Mucosa of descending colon (tissue), 3 donors: ENCODE measurements around the gene FOXC2. TPM values are rescaled to one million over a fixed set of nuclear protein-coding genes. Genes with fewer than 3 reads are reported as not detected.

Experiments used
- ATAC-seq: fragments of 200-7000 bp; cut with Tn5 transposase; one replicate; pipeline ENCODE4 v1.9.1; 2020; ENCODE audit warnings: mild to moderate bottlenecking, moderate library complexity
- DNase-seq, 3 donors: peaks; one replicate each; pipeline ENCODE4 v3.0.0-alpha.2; 2020
- H3K36me3 ChIP-seq: fragments of 200-600 bp; one replicate; pipeline ENCODE4 v1.8.0; 2021; ENCODE audit warnings: low read depth, mild to moderate bottlenecking
- H3K4me1 ChIP-seq: fragments of 200-600 bp; one replicate; pipeline ENCODE4 v1.8.0; 2021; ENCODE audit warnings: low read depth, mild to moderate bottlenecking
- H3K4me3 ChIP-seq: fragments of 200-600 bp; one replicate; pipeline ENCODE4 v1.8.0; 2021; ENCODE audit warnings: mild to moderate bottlenecking
- H3K9me3 ChIP-seq: fragments of 200-600 bp; one replicate; pipeline ENCODE4 v1.8.0; 2021; ENCODE audit warnings: mild to moderate bottlenecking
- intact Hi-C, 2 donors: fragments of 100-400 bp; cut with DNase I in 1 of 2; cut with micrococcal nuclease in 1 of 2; formaldehyde crosslinking; loops; one replicate each; pipeline versions ENCODE4 v1.11.0 to v1.11.1; 2022; cut with DNase I, micrococcal nuclease
- total RNA-seq, 3 donors: library from RNA; stranded (reverse); fragmentation: NEBNext Ultra II Directional in 2 of 3; extraction: Animal tissue kit (Norgen Biotek cat#: 25700) in 2 of 3; gene quantifications; one replicate each; pipeline versions ENCODE4 v1.2.1 to v1.2.4, GENCODE V29; 2021 to 2023
- TF ChIP-seq, protein P1 (sequence below): fragments of 200-600 bp; IDR thresholded peaks from one replicate; pipeline ENCODE4 v1.8.0; 2022; ENCODE audit warnings: antibody characterized with exemption, mild to moderate bottlenecking
- donor health status: DM: no; HTN: no; CAD: no; lungs with moderate emphysema.
- donor health status: DM: no; HTN: no; CAD: no.
- donor health status: DM: no; HTN: yes; CAD: no.

The FOXC2 gene
- total RNA-seq, 3 donors from 2014 or later: 0.23 to 0.67 (median 0.51) TPM

DNA sequence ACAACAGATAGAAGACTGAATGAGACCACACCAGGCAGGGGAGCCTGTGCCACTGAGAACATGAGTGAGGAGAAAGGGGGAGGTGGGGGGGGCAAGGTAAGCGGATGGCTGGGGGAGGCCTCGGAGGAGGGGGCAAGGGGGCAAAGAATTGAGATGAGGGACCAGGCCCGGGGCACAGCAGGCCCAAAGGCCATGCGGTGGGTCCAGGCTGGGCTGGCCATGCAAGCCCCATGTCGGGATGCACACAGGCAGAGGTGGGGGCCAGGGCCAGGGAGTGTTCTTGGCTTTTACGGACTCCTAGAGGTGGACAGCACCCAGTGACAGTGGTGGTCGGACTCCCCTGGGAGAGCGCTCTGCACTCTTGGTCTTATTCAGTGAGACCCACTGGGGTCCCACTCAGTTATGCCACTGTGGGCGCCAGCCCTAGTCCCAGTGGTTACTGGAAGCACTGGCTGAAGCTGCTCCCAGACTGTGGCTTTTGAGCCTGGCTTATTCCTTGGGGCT lies 6.8 kb upstream of the FOXC2 start:
- intact Hi-C loops: loop anchor here (5.0 kb wide), 2 partner anchors 502 to 712 kb away; no protein-coding TSS in a partner anchor

DNA sequence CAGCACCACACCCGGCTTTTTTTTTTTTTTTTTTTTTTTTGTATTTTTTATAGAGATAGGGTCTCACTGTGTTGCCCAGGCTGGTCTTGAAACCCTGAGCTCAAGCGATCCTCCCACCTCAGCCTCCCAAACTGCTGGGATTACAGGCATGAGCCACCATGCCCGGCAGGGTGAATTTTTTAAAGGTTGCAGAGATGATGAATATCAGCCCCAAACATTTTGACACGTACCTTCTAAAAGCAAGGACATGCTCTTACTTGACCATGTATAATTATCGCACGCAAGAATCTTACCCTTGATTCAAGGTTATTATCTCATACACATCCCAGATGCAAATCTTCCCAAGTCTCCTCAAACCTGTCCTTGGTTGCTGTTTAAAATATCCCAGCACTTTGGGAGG lies 4.3 kb upstream of the FOXC2 start:
- intact Hi-C loops: loop anchor here (5.0 kb wide), 2 partner anchors 500 to 710 kb away; no protein-coding TSS in a partner anchor
- no peaks in the 10 kb centered on the region for H3K36me3 ChIP-seq
- peaks cover 10% of the 10 kb centered on the region for H3K4me1 ChIP-seq
- TF ChIP-seq, protein P1, sequence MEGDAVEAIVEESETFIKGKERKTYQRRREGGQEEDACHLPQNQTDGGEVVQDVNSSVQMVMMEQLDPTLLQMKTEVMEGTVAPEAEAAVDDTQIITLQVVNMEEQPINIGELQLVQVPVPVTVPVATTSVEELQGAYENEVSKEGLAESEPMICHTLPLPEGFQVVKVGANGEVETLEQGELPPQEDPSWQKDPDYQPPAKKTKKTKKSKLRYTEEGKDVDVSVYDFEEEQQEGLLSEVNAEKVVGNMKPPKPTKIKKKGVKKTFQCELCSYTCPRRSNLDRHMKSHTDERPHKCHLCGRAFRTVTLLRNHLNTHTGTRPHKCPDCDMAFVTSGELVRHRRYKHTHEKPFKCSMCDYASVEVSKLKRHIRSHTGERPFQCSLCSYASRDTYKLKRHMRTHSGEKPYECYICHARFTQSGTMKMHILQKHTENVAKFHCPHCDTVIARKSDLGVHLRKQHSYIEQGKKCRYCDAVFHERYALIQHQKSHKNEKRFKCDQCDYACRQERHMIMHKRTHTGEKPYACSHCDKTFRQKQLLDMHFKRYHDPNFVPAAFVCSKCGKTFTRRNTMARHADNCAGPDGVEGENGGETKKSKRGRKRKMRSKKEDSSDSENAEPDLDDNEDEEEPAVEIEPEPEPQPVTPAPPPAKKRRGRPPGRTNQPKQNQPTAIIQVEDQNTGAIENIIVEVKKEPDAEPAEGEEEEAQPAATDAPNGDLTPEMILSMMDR: no peak
- no peaks in the 10 kb centered on the region for H3K9me3 ChIP-seq
- DNase-seq (no peak), ATAC-seq (no peak)
- H3K4me3 ChIP-seq: no peak overlapping the region

More for the DNA sequence above, 6.8 kb upstream of the FOXC2 start:
- Histone ChIP-seq H3K4me1 (peaks cover 10% of the 10 kb centered on the region), H3K9me3 (no peaks in the 10 kb centered on the region), H3K36me3 (no peaks in the 10 kb centered on the region), H3K4me3 (no peak overlapping the region)
- DNase-seq (no peak), ATAC-seq (no peak)
- TF ChIP-seq, protein P1: no peak

DNA sequence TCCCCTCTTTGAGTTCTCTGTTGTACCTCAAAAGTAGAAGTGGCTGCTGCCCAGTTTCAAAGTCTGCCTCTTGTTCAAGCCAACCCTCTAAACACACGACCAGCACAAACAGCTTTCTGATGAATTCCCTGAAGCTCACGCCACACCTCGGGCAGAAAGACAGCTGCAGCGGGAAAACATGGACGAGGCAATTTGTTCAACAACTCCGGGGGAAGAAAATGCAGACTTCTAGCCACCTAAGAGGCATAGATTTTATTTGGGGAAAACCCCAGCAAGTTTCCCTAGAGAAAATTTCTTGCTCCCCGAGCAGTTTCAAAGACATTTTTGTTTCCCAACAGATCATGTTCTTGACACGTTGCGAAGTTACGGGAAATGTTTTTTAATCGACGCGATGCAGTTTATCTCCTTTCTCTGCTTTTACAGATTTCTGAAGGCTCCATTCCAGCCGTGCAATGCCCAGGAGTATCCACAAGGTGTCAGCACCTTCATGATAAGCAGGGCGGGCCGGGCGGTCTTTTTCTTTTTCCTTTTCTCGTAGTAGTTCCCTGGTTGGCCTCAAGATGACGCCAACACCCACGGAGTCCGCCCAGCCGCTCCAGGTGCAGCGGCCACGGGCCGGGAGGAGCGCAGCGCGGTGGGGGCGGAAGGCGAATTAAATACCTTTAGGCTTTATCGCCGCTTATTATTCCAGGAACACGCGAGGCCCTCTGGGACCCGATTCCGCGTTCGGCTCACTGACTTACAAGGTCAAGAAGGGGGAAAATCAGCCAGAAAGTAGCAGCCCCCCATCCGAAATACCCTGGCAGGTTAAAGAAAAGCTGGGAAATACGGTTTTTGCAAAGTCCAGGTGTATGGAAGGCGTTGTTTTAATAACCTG lies 2.9 kb upstream of the FOXC2 start:
- peak; percentile 81 to 96 (median 85) for DNase-seq
- TF ChIP-seq, protein P1: peak; percentile 100
- Histone ChIP-seq H3K4me3 (no peak overlapping the region), H3K4me1 (peaks cover 10% of the 10 kb centered on the region), H3K9me3 (no peaks in the 10 kb centered on the region), H3K36me3 (no peaks in the 10 kb centered on the region)
- ATAC-seq: peak; percentile 100
- intact Hi-C loops: loop anchor here (5.0 kb wide), 2 partner anchors 499 to 709 kb away; no protein-coding TSS in a partner anchor

DNA sequence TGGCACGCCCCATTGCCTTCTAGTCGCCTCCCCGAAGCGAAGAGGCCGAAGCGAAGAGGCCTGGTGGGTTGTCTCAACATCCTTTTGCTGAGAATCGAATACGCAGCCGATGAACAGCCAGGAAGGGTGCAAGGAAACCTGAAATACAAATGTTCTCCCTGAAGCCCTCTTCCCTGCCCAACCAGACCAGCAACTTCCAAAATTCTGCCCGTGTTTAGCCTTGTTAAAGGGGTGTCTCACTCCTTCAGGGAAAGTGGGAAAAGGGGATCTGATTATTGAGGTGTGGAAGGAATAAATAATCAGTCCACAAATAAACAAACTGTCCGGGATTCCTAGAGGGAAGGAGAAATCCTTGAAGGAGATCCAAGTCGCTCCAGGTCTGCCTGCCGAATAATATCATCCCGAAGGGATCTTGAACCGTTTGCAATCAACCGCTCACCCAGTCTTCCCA lies 1.4 kb upstream of the FOXC2 start:
- TF ChIP-seq, protein P1: no peak
- no peaks in the 10 kb centered on the region for H3K9me3 ChIP-seq
- DNase-seq (no peak), ATAC-seq (no peak)
- H3K4me3 ChIP-seq: no peak overlapping the region
- peaks cover 10% of the 10 kb centered on the region for H3K4me1 ChIP-seq
- H3K36me3 ChIP-seq: no peaks in the 10 kb centered on the region
- intact Hi-C loops: loop anchor here in 1 of 2 donors (5.0 kb wide), 1 partner anchor 497 kb away; no protein-coding TSS in a partner anchor

DNA sequence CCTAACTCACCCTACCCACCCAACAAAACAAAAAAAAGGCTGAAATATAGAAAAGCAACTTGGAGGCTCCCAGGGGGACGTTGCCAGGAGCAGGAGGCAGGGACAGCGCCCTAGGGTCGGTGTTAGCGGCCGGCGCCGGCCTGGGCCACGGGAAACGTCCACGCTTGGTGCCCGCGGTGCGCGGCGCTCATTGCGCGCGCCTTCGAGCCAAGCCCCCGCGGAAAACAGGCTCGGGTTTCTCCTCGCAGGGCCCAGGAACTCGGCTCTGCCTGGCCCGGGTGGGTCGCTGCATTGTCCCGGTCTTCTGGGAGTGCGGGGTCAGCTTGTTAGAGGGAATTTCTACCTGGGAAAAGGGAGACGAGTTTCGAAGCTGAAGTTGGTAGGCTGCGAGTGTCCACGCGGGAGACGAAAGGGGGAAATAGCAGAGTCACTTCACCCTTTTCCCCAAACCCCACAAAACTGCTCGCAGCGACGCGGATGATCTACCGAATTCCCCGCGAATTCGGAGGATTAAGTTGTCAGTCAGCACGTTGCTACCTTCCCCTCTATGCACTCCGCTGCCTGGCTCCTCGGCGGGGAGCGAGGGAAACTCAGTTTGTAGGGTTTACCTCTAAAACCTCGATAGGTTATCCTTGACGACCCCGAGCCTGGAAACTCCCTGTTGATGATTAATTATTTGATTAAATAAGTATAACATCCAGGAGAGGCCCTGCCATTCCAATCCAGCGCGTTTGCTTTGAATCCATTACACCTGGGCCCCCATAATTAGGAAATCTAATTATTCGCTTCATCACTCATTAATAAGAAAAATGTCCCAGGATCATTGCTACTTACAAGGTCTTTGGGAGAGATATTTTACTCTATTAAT lies 751 bp upstream of the FOXC2 start:
- TF ChIP-seq, protein P1: no peak
- ATAC-seq: no peak
- intact Hi-C loops: loop anchor here in 1 of 2 donors (5.0 kb wide), 1 partner anchor 496 kb away; no protein-coding TSS in a partner anchor
- Histone ChIP-seq H3K36me3 (no peaks in the 10 kb centered on the region), H3K4me1 (peaks cover 10% of the 10 kb centered on the region), H3K9me3 (no peaks in the 10 kb centered on the region), H3K4me3 (no peak overlapping the region)
- no peak for DNase-seq
